MCF 10A (cell line): ENCODE data around the gene P2RX2. TPM values are rescaled to one million over a fixed set of nuclear protein-coding genes. Genes with fewer than 3 reads are reported as not detected.

Experiments
- BruUV-seq: library from RNA; stranded (reverse); fragments of 400-500 nt; replicated peaks from 2 replicates; lab custom pipeline; 2021; lab: Mats Ljungman, UMichigan
- CTCF ChIA-PET: fragments of 300-600 bp; sonication (Branson Sonifier 250); formaldehyde crosslinking; extraction: SDS; loops from one replicate; lab custom pipeline; 2021; ENCODE audit warnings: antibody characterized with exemption, inconsistent platforms; lab: Yijun Ruan, JAX
- POLR2A ChIA-PET: fragments of 300-600, 350-650 bp; sonication (Branson Sonifier 250); formaldehyde crosslinking; extraction: SDS; loops from one replicate; lab custom pipeline; 2020; ENCODE audit warnings: antibody characterized with exemption, inconsistent platforms; lab: Yijun Ruan, JAX
- DNase-seq: peaks from one replicate; pipeline ENCODE4 v3.0.0-alpha.2; 2018; ENCODE audit not compliant: unreplicated experiment
- H3K27ac Mint-ChIP-seq: one replicate; pipeline ENCODE4 v1.8.0; 2022; ENCODE audit warnings: mild to moderate bottlenecking, low read depth, mixed read lengths; ENCODE audit not compliant: unreplicated experiment
- H3K27me3 Mint-ChIP-seq: one replicate; pipeline ENCODE4 v1.8.0; 2022; ENCODE audit warnings: mixed read lengths; ENCODE audit not compliant: insufficient read depth, unreplicated experiment
- H3K36me3 Mint-ChIP-seq: one replicate; pipeline ENCODE4 v1.8.0; 2022; ENCODE audit warnings: mild to moderate bottlenecking, moderate library complexity, mixed read lengths; ENCODE audit not compliant: insufficient read depth, unreplicated experiment
- H3K4me1 Mint-ChIP-seq: one replicate; pipeline ENCODE4 v1.8.0; 2022; ENCODE audit warnings: mixed read lengths; ENCODE audit not compliant: insufficient read depth, unreplicated experiment
- H3K4me3 Mint-ChIP-seq: one replicate; pipeline ENCODE4 v1.8.0; 2022; ENCODE audit warnings: mild to moderate bottlenecking, moderate library complexity, mixed read lengths; ENCODE audit not compliant: unreplicated experiment
- H3K9me3 Mint-ChIP-seq: one replicate; pipeline ENCODE4 v1.8.0; 2022; ENCODE audit warnings: mixed read lengths; ENCODE audit not compliant: unreplicated experiment
- CTCF ChIP-seq: fragments of 200-600 bp; IDR thresholded peaks from one replicate; pipeline ENCODE4 v1.8.0; 2022; ENCODE audit warnings: antibody characterized with exemption, mild to moderate bottlenecking; ENCODE audit not compliant: unreplicated experiment
- intact Hi-C: fragments of 100-400 bp; cut with micrococcal nuclease; formaldehyde crosslinking; loops from 2 replicates; pipeline ENCODE4 v1.14.1; 2022
- total RNA-seq: library from RNA; stranded (reverse); gene quantifications from 2 replicates; pipeline ENCODE4 v1.2.3, GENCODE V29; 2022

The P2RX2 gene
- total RNA-seq, 1 experiment from 2014 or later, result not detected

DNA sequence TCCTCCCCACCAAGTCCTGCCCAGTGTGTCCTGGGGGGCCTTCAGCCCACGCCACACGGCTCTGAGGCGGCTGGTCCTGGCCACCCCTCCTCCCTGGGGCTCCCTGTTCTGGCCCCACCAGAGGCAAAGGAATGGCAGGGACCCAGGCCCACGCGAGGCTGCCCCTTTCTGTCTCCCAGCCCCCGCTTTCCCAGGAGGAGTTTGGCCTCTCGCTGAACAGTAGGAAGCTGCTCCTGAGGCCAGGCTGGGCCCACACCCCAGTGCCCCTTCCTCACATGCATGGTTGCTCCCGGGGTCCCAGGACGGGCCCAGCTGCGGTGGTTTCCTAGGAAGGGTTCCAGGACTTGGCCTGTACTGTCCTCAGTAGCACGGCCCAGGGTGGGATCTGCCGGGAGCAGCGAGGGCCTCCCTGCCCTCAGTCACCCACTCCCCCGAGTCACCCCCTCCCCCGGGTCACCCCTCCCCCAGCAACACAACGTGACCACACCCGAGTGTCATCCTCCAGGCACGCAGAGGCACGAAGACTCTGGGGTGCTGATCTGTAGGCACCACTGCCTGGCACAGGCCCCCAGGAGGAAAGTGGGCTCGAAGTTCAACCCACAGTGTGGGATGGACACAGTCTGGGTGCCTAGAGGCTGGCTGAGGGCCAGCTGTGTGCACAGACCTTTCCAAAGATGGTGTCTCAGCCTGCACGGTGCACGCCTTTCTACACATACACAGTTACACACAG lies 41.2 kb upstream of the P2RX2 start:
- no TSS peak for BruUV-seq
- POLR2A ChIA-PET, result no interaction called here
- no peaks in the 10 kb centered on the region for H3K27me3 Mint-ChIP-seq
- intact Hi-C loops, result no loop called here
- no peaks in the 10 kb centered on the region for H3K4me1 Mint-ChIP-seq
- H3K36me3 Mint-ChIP-seq, result peaks cover 38% of the 10 kb centered on the region
- no peak for TF ChIP-seq CTCF
- CTCF ChIA-PET, result interaction anchor here (1.2 to 1.7 kb wide), 2 partner anchors 37 to 162 kb away, joined by 3 to 6 read pairs; no protein-coding TSS in a partner anchor
- no peaks in the 10 kb centered on the region for H3K9me3 Mint-ChIP-seq
- no peak for DNase-seq
- no peak overlapping the region for H3K27ac Mint-ChIP-seq
- H3K4me3 Mint-ChIP-seq, result no peak overlapping the region

DNA sequence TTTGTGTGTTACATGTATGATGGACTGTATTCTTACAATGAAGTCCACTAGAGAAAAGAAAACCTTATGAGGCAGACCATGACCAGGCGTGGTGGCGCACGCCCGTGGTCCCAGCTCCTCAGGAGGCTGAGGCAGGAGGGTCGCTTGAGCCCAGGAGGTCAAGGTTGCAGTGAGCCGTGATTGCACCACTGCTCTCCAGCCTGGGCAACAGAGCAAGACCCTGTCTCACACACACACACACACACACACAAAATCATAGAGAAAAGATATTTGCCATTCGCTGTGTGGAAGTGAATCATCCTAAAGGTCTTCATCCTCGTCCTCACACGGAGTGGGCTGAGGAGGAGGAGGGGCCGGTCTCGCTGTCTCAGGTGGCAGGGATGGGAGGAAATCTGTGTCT lies 40.5 kb upstream of the P2RX2 start:
- Mint-ChIP-seq H3K4me3 (no peak overlapping the region), H3K27me3 (no peaks in the 10 kb centered on the region), H3K9me3 (no peaks in the 10 kb centered on the region), H3K4me1 (no peaks in the 10 kb centered on the region), H3K36me3 (peaks cover 35% of the 10 kb centered on the region), H3K27ac (no peak overlapping the region)
- no TSS peak for BruUV-seq
- intact Hi-C loops, result no loop called here
- CTCF ChIA-PET, result no interaction called here
- POLR2A ChIA-PET, result no interaction called here
- no peak for TF ChIP-seq CTCF
- DNase-seq, result no peak

DNA sequence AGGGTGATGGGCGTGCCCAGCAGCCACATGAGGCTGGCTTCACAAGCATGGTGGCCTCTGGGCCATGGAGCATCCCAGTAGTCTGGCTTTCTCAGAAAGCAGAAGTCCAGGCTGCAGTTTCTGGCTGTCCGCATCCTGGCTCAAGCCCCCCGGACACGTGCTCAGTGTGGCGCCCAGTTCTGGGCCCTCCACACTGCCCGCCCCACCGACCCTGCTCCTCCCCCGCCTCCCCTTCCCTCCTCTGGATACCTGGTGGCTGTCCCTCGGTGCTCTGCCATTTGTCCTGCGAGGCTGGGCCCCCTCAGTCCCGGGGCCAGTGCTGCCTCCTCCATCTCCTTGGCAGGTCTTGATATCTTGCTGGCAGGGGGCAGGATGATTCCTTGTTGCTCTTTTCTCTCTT lies 39.8 kb upstream of the P2RX2 start:
- no TSS peak for BruUV-seq
- no peaks in the 10 kb centered on the region for H3K9me3 Mint-ChIP-seq
- ChIA-PET CTCF (interaction anchor here (1.5 kb wide), 1 partner anchor 17 kb away, joined by 3 read pairs; no protein-coding TSS in a partner anchor), POLR2A (interaction anchor here (0.6 to 1.5 kb wide), 2 partner anchors 11 to 49 kb away, joined by 3 read pairs; no protein-coding TSS in a partner anchor)
- H3K27me3 Mint-ChIP-seq, result no peaks in the 10 kb centered on the region
- H3K27ac Mint-ChIP-seq, result no peak overlapping the region
- H3K4me3 Mint-ChIP-seq, result no peak overlapping the region
- no peak for TF ChIP-seq CTCF
- H3K36me3 Mint-ChIP-seq, result peaks cover 31% of the 10 kb centered on the region
- intact Hi-C loops, result no loop called here
- no peaks in the 10 kb centered on the region for H3K4me1 Mint-ChIP-seq
- no peak for DNase-seq

GRCh38 chr12:132579744-132580143 lies 38.8 kb upstream of the P2RX2 start:
- Mint-ChIP-seq H3K27ac (no peak overlapping the region), H3K4me3 (no peak overlapping the region), H3K9me3 (no peaks in the 10 kb centered on the region), H3K4me1 (no peaks in the 10 kb centered on the region), H3K36me3 (peaks cover 29% of the 10 kb centered on the region), H3K27me3 (no peaks in the 10 kb centered on the region)
- DNase-seq, result no peak
- TF ChIP-seq CTCF, result no peak
- ChIA-PET POLR2A (interaction anchor here (1.2 to 1.5 kb wide), 2 partner anchors 12 to 30 kb away, joined by 3 read pairs; no protein-coding TSS in a partner anchor), CTCF (interaction anchor here (0.6 to 1.5 kb wide), 4 partner anchors 17 to 164 kb away, joined by 3 read pairs; no protein-coding TSS in a partner anchor)
- no TSS peak for BruUV-seq
- intact Hi-C loops, result no loop called here
